SHP77 treated with DMSO at 0.1 percent for 48 hours (cell line): ENCODE measurements around the gene MAML1.
"Not testable (repeated sequence)": the region's sequence is repeated elsewhere in the genome, so short reads cannot be mapped to it uniquely, and the experiment has no call there.

ENCODE experiments used
- DNase-seq: peaks from one replicate; lab custom pipeline; 2025; lab: John Stamatoyannopoulos, UW

The MAML1 gene

GRCh38 chr5:179767496-179768100 lies 35.0 kb downstream of the MAML1 start:
- no peak for DNase-seq

- no peak for DNase-seq
Measured at GRCh38 chr5:179768326-179769085, 35.9 kb downstream of the MAML1 start.

GRCh38 chr5:179769271-179769670 lies 36.6 kb downstream of the MAML1 start:
- DNase-seq = no peak

- no peak for DNase-seq
Measured at GRCh38 chr5:179769796-179770195, 37.2 kb downstream of the MAML1 start.

GRCh38 chr5:179771311-179771895 lies 38.8 kb downstream of the MAML1 start:
- no peak for DNase-seq

GRCh38 chr5:179772351-179772750 lies 39.7 kb downstream of the MAML1 start:
- DNase-seq = no peak

- no peak for DNase-seq
Measured at GRCh38 chr5:179773686-179774040, 41.0 kb downstream of the MAML1 start.

- no peak for DNase-seq
Measured at GRCh38 chr5:179774442-179774841, 41.8 kb downstream of the MAML1 start.

GRCh38 chr5:179776411-179776938 lies 43.9 kb downstream of the MAML1 start:
- DNase-seq = no peak

GRCh38 chr5:179777456-179777855 lies 44.8 kb downstream of the MAML1 start:
- no peak for DNase-seq

GRCh38 chr5:179777909-179778308 lies 45.3 kb downstream of the MAML1 start:
- no peak for DNase-seq

GRCh38 chr5:179778591-179778990 lies 46.0 kb downstream of the MAML1 start:
- no peak for DNase-seq

GRCh38 chr5:179779826-179780225 lies 47.2 kb downstream of the MAML1 start:
- no peak for DNase-seq

GRCh38 chr5:179780362-179780761 lies 47.7 kb downstream of the MAML1 start:
- peak; percentile 38 for DNase-seq

GRCh38 chr5:179781846-179782245 lies 49.2 kb downstream of the MAML1 start:
- no peak for DNase-seq

- DNase-seq = no peak
Measured at GRCh38 chr5:179783128-179783527, 50.5 kb downstream of the MAML1 start.

- DNase-seq = no peak
Measured at GRCh38 chr5:179786861-179787260, 54.2 kb downstream of the MAML1 start.

- DNase-seq = no peak
Measured at GRCh38 chr5:179788193-179788854, 55.7 kb downstream of the MAML1 start.

- not testable (repeated sequence) for DNase-seq
Measured at GRCh38 chr5:179789278-179789677, 56.7 kb downstream of the MAML1 start.

GRCh38 chr5:179791881-179792611 lies 59.4 kb downstream of the MAML1 start:
- DNase-seq = no peak

- DNase-seq = no peak
Measured at GRCh38 chr5:179792612-179793467, 60.2 kb downstream of the MAML1 start.
